H9 (cell line): Measurements from ENCODE around the gene CCDC82. TPM values are rescaled to one million over a fixed set of nuclear protein-coding genes. Genes with fewer than 3 reads are reported as not detected.
"Not testable (repeated sequence)": the region's sequence is repeated elsewhere in the genome, so short reads cannot be mapped to it uniquely, and the experiment has no call there.

ENCODE experiments used
- DNase-seq: peaks from one replicate; pipeline ENCODE4 v3.0.0-alpha.2; 2017
- H2AFZ ChIP-seq: one replicate; pipeline ENCODE4 v1.6.1; 2013; ENCODE audit warnings: mild to moderate bottlenecking, low read length, control low read depth, moderate library complexity
- H2AK5ac ChIP-seq: 2 replicates; pipeline ENCODE4 v1.6.1; 2013; ENCODE audit warnings: low read length, control low read depth, mixed read lengths; ENCODE audit not compliant: insufficient read length
- H2BK120ac ChIP-seq: one replicate; pipeline ENCODE4 v1.6.1; 2013; ENCODE audit warnings: low read depth, mild to moderate bottlenecking, low read length, control low read depth, inconsistent platforms; ENCODE audit not compliant: poor library complexity, severe bottlenecking
- H2BK12ac ChIP-seq: 2 replicates; pipeline ENCODE4 v1.6.1; 2013; ENCODE audit warnings: low read length, control low read depth, mixed read lengths, low read depth; ENCODE audit not compliant: insufficient read length
- H2BK15ac ChIP-seq: 2 replicates; pipeline ENCODE4 v1.6.1; 2013; ENCODE audit warnings: low read depth, low read length, control low read depth
- H2BK20ac ChIP-seq: one replicate; pipeline ENCODE4 v1.6.1; 2013; ENCODE audit warnings: low read depth, mild to moderate bottlenecking, low read length, control low read depth, inconsistent platforms; ENCODE audit not compliant: poor library complexity, severe bottlenecking
- H2BK5ac ChIP-seq: 2 replicates; pipeline ENCODE4 v1.6.1; 2013; ENCODE audit warnings: low read length, control low read depth, mixed read lengths; ENCODE audit not compliant: insufficient read length
- H3K14ac ChIP-seq: 2 replicates; pipeline ENCODE4 v1.6.1; 2013; ENCODE audit warnings: low read length, control low read depth; ENCODE audit not compliant: insufficient read depth
- H3K18ac ChIP-seq: 2 replicates; pipeline ENCODE4 v1.6.1; 2013; ENCODE audit warnings: low read depth, mild to moderate bottlenecking, mixed read lengths, low read length, control low read depth; ENCODE audit not compliant: insufficient read length
- H3K23ac ChIP-seq: 2 replicates; pipeline ENCODE4 v1.6.1; 2013; ENCODE audit warnings: low read length, control low read depth, mixed read lengths, low read depth; ENCODE audit not compliant: insufficient read length
- H3K23me2 ChIP-seq: 2 replicates; pipeline ENCODE4 v1.6.1; 2013; ENCODE audit warnings: low read depth, mild to moderate bottlenecking, mixed read lengths, low read length, control low read depth; ENCODE audit not compliant: insufficient read length, poor library complexity, severe bottlenecking
- H3K27ac ChIP-seq: 2 replicates; pipeline ENCODE4 v1.5.1; 2013; ENCODE audit warnings: low read length, control low read depth, mixed read lengths, low read depth; ENCODE audit not compliant: insufficient read length
- H3K27me3 ChIP-seq: 2 replicates; pipeline ENCODE4 v1.6.1; 2013; ENCODE audit warnings: low read length, control low read depth, inconsistent platforms; ENCODE audit not compliant: insufficient read depth
- H3K4ac ChIP-seq: 2 replicates; pipeline ENCODE4 v1.6.1; 2013; ENCODE audit warnings: low read depth, mild to moderate bottlenecking, control low read depth, inconsistent platforms, low read length, moderate library complexity
- H3K4me1 ChIP-seq: 2 replicates; pipeline ENCODE4 v1.6.1; 2013; ENCODE audit warnings: low read length, control low read depth, inconsistent platforms; ENCODE audit not compliant: insufficient read depth
- H3K4me2 ChIP-seq: 2 replicates; pipeline ENCODE4 v1.6.1; 2013; ENCODE audit warnings: low read length, control low read depth, mixed read lengths; ENCODE audit not compliant: insufficient read length, insufficient read depth
- H3K56ac ChIP-seq: 2 replicates; pipeline ENCODE4 v1.6.1; 2013; ENCODE audit warnings: low read depth, mild to moderate bottlenecking, mixed read lengths, low read length, control low read depth; ENCODE audit not compliant: insufficient read length
- H3K79me1 ChIP-seq: 2 replicates; pipeline ENCODE4 v1.6.1; 2013; ENCODE audit warnings: low read depth, mild to moderate bottlenecking, moderate library complexity, low read length, control low read depth, inconsistent platforms; ENCODE audit not compliant: insufficient read depth, poor library complexity, severe bottlenecking
- H3K79me2 ChIP-seq: 2 replicates; pipeline ENCODE4 v1.6.1; 2013; ENCODE audit warnings: low read length, control low read depth, inconsistent platforms; ENCODE audit not compliant: insufficient read depth
- H3K9ac ChIP-seq: 2 replicates; pipeline ENCODE4 v1.6.1; 2013; ENCODE audit warnings: low read length, control low read depth, mixed read lengths; ENCODE audit not compliant: insufficient read length; ENCODE audit errors: extremely low read depth
- H3K9me3 ChIP-seq: one replicate; pipeline ENCODE4 v1.6.1; 2013; ENCODE audit warnings: low read depth, low read length, inconsistent platforms; ENCODE audit not compliant: control insufficient read depth
- H3T11ph ChIP-seq: one replicate; pipeline ENCODE4 v1.6.1; 2013; ENCODE audit warnings: mild to moderate bottlenecking, low read length, control low read depth, inconsistent platforms
- H4K20me1 ChIP-seq: one replicate; pipeline ENCODE4 v1.6.1; 2013; ENCODE audit not compliant: control insufficient read depth, insufficient read length, insufficient read depth
- H4K5ac ChIP-seq: 2 replicates; pipeline ENCODE4 v1.6.1; 2013; ENCODE audit warnings: low read depth, mild to moderate bottlenecking, mixed read lengths, low read length, control low read depth; ENCODE audit not compliant: insufficient read length
- H4K8ac ChIP-seq: replicated peaks from 2 replicates; pipeline ENCODE4 v1.6.1; 2013; ENCODE audit warnings: low read length, control low read depth, mixed read lengths, low read depth; ENCODE audit not compliant: insufficient read length
- H4K91ac ChIP-seq: 2 replicates; pipeline ENCODE4 v1.6.1; 2013; ENCODE audit warnings: low read depth, mild to moderate bottlenecking, moderate library complexity, mixed read lengths, low read length, control low read depth; ENCODE audit not compliant: insufficient read length
- H3K27ac Mint-ChIP-seq, 3 experiments: 2 replicates in 2 of 3; 3 replicates in 1 of 3; pipeline ENCODE4 v1.8.0; 2020 to 2021; ENCODE audit warnings: mixed read lengths in 3 of 3, mild to moderate bottlenecking in 1 of 3, moderate library complexity in 1 of 3
- H3K27me3 Mint-ChIP-seq: 2 replicates; pipeline ENCODE4 v1.8.0; 2021; ENCODE audit warnings: low read depth, mild to moderate bottlenecking, moderate library complexity, mixed read lengths
- H3K36me3 Mint-ChIP-seq, 3 experiments: 2 replicates in 2 of 3; 3 replicates in 1 of 3; pipeline ENCODE4 v1.8.0; 2020 to 2021; ENCODE audit warnings: low read depth in 3 of 3, mixed read lengths in 3 of 3; ENCODE audit not compliant: insufficient read depth in 1 of 3
- H3K4me1 Mint-ChIP-seq, 2 experiments: 2 replicates each; pipeline ENCODE4 v1.8.0; 2020; ENCODE audit warnings: mixed read lengths in 2 of 2
- H3K4me3 Mint-ChIP-seq, 2 experiments: 2 replicates in 1 of 2; 3 replicates in 1 of 2; pipeline ENCODE4 v1.8.0; 2020 to 2021; ENCODE audit warnings: mild to moderate bottlenecking in 2 of 2, mixed read lengths in 2 of 2, moderate library complexity in 1 of 2
- H3K9me3 Mint-ChIP-seq, 2 experiments: 2 replicates in 1 of 2; 3 replicates in 1 of 2; pipeline ENCODE4 v1.8.0; 2020; ENCODE audit warnings: mild to moderate bottlenecking in 2 of 2, mixed read lengths in 2 of 2, moderate library complexity in 1 of 2
- CTCF ChIP-seq: fragments of 200-600 bp; sonication (generic); conservative IDR thresholded peaks from 3 replicates; pipeline ENCODE4 v1.8.0; 2021; ENCODE audit warnings: antibody characterized with exemption, mild to moderate bottlenecking
- WGBS: extraction: QIAGEN DNeasy Blood & Tissue Kit; methylation state at CpG from one replicate; pipeline ENCODE4 v1.1.7; 2013; ENCODE audit warnings: missing lambda C conversion rate, low lambda C conversion rate, mixed read lengths; ENCODE audit not compliant: insufficient read length; ENCODE audit errors: extremely low coverage; 5-methylcytosine and 5-hydroxymethylcytosine counted together
- long read RNA-seq: library from polyadenylated mRNA; unstranded; transcript quantifications from one replicate; pipeline ENCODE4 v2.0.0, GENCODE V29; 2020
- total RNA-seq: library from RNA; stranded (reverse); gene quantifications from 2 replicates; pipeline ENCODE4 v1.2.1, GENCODE V29; 2021

CCDC82 gene
- total RNA-seq = 14.7 and 17.4 TPM in 2 replicates
- long read RNA-seq, transcript CCDC82-218 (10 exons, 2,754 nt) = major isoform, 16 of 70 reads
- long read RNA-seq, transcript CCDC82-205 (5 exons, 3,972 nt) = minor isoform, 11 of 70 reads
- long read RNA-seq, partial matches to known transcripts = 25 of 70 reads
- long read RNA-seq, other reads (novel, unspliced or antisense) = 15 of 70 reads

GRCh38 chr11:96389720-96390487, at the start of gene CCDC82, which contains the start of gene JRKL:
CCDC82 (minus strand) TSS chr11:96389912; CDS start chr11:96384747, 5,165 bp downstream.
JRKL (plus strand) TSS chr11:96390013; CDS start chr11:96390650, 637 bp downstream.
- Histone ChIP-seq H2BK5ac (no peak within 1 kb of the TSS), H3K79me2 (no peaks in the 10 kb centered on the region), H3K9ac (peak within 1 kb of the TSS; percentile 81), H2BK20ac (no peak within 1 kb of the TSS), H2AK5ac (no peak within 1 kb of the TSS), H3K27ac (peak within 1 kb of the TSS; percentile 40), H3K23me2 (peaks cover 6% of the 10 kb centered on the region), H3T11ph (no peak within 1 kb of the TSS), H2BK15ac (no peak within 1 kb of the TSS), H3K27me3 (no peaks in the 10 kb centered on the region), H3K4me2 (peak within 1 kb of the TSS; percentile 92), H2AFZ (peak within 1 kb of the TSS; percentile 57), H3K18ac (peak within 1 kb of the TSS; percentile 91), H4K8ac (no peak within 1 kb of the TSS), H3K4me1 (no peaks in the 10 kb centered on the region; the same call in 1 of the 2 replicates), H2BK12ac (no peak within 1 kb of the TSS), H3K14ac (peak within 1 kb of the TSS; percentile 90), H4K5ac (no peak within 1 kb of the TSS), H4K20me1 (no peaks in the 10 kb centered on the region), H4K91ac (no peak within 1 kb of the TSS), H3K79me1 (peaks cover 2% of the 10 kb centered on the region), H3K23ac (no peak within 1 kb of the TSS), H2BK120ac (peak within 1 kb of the TSS; percentile 96), H3K56ac (no peak within 1 kb of the TSS), H3K9me3 (no peaks in the 10 kb centered on the region), H3K4ac (no peak within 1 kb of the TSS; the same call in 1 of the 2 replicates)
- Mint-ChIP-seq H3K27me3 (no peaks in the 10 kb centered on the region), H3K4me3 (peak within 1 kb of the TSS; percentile 91 to 95), H3K27ac (peak within 1 kb of the TSS; percentile 98 to 99 (median 98)), H3K9me3 (peaks cover 17% of the 10 kb centered on the region in 2 experiments), H3K4me1 (peaks cover 15 to 16% of the 10 kb centered on the region in 2 experiments), H3K36me3 (peaks cover 16 to 23% (median 18%) of the 10 kb centered on the region in 3 experiments; a peak in 6 of 7 replicates)
- TF ChIP-seq CTCF = no peak
- whole genome bisulfite sequencing = no CpG with 5 or more reads among the region's 53 CpGs
- peak; percentile 98 for DNase-seq

- DNase-seq, H3K9me3 ChIP-seq, H3K27ac ChIP-seq, H3K79me1 ChIP-seq, H3K79me2 ChIP-seq, H3K4ac ChIP-seq, H3K9ac ChIP-seq, H3K18ac ChIP-seq, H4K8ac ChIP-seq, H3K23ac ChIP-seq, H3K4me2 ChIP-seq, H2BK12ac ChIP-seq, H3K23me2 ChIP-seq, H3K27ac Mint-ChIP-seq, H2AFZ ChIP-seq, H3K27me3 Mint-ChIP-seq, H3K14ac ChIP-seq, H3K4me1 ChIP-seq, H4K20me1 ChIP-seq, H3K4me1 Mint-ChIP-seq, H3K56ac ChIP-seq, H2BK120ac ChIP-seq, H2BK5ac ChIP-seq, H2BK20ac ChIP-seq, H4K91ac ChIP-seq, H3K4me3 Mint-ChIP-seq, H3K27me3 ChIP-seq, H3T11ph ChIP-seq, H2BK15ac ChIP-seq, H2AK5ac ChIP-seq, H4K5ac ChIP-seq: not testable (repeated sequence)
- H3K9me3 Mint-ChIP-seq = peaks cover 14 to 20% of the 10 kb centered on the region in 2 experiments
- H3K36me3 Mint-ChIP-seq = peaks cover 4 to 18% (median 5%) of the 10 kb centered on the region in 3 experiments; a peak in 6 of 7 replicates
These were observed 42.9 kb upstream of the CCDC82 start for GRCh38 chr11:96432654-96433053.
